NCI-H345 treated with DMSO at 0.1 percent for 48 hours (cell line): ENCODE data around the gene ENDOD1.
A peak's percentile ranks its signal among the peaks of the same experiment; 100 is the strongest.

Experiments used
- DNase-seq: peaks from one replicate; lab custom pipeline; 2025; ENCODE audit not compliant: unreplicated experiment; lab: John Stamatoyannopoulos, UW

The ENDOD1 gene

DNA sequence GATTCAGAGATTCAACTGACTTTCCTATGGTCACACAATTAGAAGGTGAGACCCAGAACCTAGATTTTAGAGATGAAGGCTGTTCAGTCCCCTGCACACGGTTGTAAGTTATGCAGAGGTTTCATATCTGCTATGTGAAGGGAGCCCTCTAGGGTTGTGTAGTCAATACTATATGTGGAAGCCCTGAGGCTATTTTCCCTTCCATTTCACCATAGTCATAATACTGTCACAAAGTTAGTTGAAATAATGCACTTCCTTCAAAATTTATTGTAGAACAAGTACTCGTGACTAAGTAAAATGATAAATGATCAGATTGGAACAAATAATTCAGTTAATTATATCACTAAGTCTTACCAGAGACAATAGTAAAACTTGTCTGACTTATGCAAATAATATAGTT, 48.8 kb downstream of the ENDOD1 start:
- DNase-seq, result no peak

DNA sequence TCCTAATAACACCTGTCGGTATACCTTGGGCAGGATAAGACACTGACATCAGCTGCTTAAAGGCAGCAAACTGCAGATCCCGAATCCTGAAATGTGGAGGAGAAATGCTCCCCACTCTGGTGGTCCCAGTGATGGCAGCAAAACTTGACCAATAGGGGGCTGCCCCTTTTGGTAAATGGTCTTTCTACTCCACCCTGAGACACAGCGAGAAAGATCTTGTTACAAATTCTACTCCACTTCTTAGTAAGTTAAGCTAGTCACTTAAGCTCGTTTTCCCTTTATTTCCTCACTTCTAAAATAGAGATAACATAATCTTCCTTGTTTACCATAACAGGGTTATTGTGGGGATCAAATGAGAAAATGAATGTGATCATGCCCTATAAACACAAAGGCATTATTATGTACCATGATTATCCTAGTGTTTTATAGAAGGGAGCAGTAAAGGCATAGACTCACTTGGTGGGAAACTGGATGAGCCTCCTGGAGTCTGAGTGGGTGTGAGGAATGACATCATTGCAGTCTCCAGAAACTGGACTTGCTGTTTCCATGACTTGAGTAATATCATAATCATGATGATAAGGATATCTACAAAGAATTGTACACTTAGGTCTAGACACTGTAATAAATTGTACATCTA, 50.9 kb downstream of the ENDOD1 start:
- DNase-seq, result no peak

DNA sequence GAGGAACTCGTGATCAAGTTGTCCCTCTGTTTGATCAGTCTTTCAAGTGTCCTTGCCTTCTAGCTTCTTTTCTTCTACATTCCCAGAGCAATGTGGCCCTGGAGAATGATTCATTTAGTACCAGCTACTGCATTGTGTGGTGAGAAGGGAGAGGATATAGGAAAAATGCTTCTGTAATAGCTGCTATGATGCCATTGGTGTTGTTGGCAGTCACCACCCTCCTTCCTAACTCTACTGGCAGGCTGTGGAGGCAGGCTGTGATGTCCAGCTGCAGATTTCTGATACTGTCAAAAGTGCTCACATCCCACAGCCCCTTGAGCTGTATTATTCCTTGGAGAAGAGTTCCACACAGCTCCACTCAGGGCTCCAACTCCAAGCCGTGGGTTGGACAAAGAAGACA, 52.8 kb downstream of the ENDOD1 start:
- no peak for DNase-seq

DNA sequence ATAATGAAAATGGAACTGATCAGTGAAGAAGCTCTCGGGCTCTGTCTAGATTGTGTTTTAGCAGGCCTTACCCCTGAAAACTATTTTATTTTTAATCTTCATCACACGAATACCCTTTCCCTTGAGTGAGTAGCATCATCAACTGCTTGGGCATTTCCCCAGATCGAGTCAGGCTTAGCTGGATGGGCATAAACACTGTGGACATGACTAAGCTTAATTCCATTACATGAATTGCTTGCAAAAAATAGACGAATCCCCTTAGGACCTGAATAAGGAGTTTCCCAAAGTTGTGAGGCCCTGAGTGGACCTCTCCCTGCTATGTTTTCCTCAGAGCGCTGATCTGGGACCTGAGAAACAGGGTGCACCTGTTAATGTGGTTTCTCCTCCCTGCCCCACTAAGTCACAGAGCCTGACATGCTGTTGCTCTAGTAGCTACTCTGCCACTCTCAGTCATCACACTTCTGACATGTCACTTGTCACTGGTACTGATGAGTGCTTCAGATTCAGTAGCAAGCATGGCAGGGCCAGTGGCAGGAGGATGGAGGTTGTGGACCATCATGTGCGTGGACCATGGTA, 53.5 kb downstream of the ENDOD1 start:
- no peak for DNase-seq

DNA sequence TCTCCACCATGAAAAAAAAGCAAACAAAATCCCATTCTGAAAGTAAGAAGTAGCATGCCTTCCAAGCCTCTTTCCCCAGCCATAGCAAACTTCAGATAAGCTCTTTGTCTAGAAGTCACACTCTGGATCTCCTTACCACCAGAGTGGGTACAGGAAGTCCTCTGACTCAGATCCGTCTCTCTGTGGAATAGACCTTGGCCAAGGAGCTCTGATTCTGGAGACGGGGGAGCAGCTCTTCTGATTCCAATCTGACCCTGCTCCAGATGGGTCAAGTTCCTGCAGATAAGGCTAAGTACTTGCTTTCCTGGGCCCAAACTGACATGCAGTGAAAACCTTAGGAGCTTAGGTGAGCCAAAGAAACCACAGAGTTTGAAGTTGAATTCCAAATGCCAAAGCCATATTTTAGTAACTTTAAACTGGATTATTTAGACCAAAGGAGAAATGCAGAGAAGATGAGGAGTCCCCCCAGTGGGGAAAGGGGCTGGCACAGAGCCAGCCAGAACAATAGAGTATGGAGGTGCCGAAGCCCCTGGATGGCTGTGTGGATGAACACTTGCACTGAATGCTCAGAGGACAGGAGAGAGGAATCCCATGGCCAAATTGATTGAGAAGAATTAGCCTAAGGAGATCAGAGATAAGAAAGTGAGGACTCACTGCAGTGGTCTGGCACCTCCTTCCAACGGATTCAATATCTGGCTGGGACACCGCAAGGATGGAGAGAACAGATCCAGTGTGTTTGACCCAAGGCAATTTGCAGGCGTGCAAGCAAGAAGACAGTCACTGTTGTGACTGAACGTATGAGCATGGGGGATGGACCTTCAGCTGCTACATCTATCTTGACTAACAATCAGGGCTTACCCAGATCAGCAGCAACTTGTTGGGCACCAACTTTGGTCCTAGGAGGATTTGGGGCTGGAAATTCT, 54.9 kb downstream of the ENDOD1 start:
- no peak for DNase-seq

DNA sequence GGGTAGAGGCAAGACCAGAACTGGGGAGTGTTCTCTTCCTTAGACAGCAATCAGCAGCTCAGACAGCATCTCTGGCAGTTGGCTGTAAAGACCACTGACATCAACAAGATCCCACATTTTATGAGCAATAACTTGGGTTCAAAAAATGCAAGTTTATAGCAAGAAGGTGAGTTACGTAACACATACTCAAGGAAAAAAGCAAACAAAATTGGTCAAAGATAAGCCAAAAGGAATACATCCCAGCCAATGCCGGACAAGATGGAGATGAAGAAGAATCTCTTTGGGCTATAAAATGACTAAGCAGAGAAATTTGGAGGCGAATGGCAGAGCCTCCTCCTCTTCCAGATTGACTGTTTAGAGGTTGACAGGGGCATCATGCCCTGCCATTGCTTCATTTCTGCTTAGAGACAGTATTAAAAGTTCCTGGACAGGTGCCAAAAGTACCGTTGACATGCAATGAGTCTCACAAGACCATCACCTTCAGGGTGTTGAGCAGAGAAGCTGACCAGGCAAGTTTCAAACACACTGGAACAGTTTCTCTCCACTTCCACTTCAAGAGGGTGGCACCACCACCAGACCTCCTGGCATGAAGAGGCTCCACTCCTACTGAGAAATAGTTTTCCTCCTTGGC, 55.9 kb downstream of the ENDOD1 start:
- DNase-seq, result no peak

DNA sequence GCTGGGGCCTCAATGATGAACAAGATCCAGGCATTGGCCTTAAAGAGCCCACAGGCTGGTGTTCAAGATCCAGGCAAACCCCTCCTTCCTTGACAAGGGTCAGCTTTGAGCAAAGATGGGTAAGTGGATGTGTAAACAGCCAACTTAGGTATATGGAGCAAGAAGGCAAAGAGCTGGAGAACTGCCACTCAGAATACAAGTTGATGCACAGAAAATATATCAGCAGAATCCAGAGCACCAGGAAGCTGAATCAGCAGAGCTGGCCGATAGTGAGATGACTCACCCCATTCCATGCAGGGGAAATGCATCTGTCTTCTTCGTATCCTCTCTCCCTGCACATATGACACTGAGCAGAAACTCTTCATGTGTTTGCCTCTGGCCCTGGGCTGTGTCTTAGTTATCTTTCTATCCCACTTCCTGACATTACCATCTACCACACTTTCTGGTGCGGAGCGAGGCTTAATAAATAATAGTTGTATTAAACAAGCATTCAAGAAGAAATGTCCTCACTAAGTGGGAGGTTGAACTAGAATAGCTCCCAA, 57.8 kb downstream of the ENDOD1 start:
- no peak for DNase-seq

DNA sequence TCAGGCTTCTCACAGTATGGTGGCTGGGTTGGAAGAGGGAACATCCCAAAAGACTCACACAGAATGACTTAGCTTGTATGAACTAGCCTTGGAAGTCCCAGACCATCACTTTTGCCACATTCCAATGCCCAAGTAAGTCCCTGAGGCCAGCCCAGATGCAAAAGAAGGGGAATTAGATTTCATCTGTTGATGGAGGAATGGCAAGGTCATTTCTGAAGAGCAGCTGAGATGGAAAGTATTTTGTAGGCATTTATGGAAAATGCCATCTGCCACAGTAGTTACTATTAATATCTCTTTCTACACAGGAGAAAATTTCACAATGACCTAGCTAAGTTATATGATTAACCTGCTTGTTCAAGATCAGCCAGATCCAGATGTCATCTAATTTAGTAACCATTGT, 58.8 kb downstream of the ENDOD1 start:
- no peak for DNase-seq

DNA sequence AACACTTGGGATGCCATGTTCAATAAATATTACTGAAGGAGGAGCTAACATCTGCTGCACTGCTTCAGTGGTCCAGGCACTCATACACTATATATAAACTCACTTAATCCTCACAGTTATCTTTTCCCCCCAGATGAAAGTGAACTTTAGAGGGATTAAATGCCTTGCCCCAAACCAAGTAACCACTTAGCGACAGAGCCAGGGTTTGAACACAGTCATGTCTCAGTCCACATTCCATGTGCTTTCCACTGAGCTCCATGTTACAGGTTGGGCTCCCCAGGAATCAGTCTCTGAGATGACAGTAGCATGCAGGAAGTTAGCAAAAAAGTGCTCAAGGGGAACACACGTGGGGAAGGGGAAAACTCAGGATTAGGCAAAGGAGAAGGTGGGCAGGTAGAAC, 59.3 kb downstream of the ENDOD1 start:
- DNase-seq, result no peak

DNA sequence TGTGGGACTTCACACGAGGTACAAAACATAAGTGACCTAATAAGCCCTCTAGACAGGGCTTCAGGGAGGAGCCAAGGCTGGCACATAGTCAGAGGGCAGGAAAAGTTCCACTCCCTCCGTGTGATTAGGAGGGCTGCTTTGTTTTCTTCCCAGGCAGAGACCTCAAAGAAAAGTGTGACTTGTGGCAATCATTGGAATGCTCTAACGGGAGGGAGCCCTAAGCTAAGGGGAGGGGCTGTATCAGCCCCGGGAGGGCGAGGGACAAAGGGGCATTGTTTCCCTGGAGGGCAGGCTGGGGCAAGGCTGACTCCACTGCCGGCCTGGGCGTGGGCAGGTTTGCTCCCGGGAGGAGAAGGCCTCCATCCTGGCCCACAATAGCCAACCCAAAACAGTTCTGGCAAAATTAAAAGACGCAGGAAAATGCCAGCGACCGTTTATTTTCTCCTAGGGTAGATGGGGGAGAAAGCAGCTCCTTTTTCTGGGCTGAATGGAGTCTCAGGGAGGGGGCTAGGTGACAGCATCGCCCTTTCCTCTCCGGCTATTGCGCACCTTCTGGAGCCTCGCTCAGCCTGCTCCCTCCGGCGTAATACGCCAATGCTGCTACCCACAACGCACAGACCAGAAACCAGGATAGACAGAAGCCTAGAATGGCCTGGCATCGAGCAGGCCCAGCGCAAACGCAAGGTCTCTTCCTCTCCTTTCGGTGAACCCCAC, 60.2 kb downstream of the ENDOD1 start:
- DNase-seq, result no peak

DNA sequence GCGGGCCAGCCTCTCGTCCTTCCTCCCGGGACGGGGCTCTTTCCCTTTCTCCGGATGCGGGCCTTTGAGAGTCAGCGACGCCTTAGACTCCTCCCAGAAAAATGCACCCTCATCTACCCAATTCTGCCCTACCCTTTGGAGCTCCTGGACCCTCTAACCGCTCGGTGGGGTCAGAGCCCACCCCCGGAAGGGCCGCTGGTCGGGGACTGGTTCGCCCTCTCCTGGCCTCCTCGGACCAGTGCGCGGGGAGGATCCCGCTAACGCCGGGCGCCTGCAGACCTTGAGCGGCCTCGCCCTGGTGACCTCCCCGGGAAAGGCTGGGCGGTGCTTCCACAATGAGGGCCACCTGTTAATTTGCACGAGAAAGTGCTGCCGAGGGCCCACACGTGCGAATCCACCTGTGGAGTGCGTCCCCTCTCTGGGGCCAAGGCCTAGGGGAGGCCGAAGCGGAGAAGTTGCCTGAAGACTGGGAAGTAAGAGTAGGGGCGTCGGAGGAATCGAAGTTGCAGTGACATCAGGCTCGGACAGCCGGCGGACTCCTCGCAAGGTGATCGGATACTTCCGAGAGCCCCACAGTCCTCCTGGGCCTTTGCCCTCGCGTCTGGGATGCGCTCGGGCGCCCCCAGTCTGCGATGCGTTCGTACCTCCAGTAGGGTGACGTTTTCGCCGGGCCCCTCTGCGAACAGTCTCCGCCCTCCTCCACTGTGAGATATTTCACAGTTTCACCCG, 61.5 kb downstream of the ENDOD1 start:
- DNase-seq, result peak; percentile 67

DNA sequence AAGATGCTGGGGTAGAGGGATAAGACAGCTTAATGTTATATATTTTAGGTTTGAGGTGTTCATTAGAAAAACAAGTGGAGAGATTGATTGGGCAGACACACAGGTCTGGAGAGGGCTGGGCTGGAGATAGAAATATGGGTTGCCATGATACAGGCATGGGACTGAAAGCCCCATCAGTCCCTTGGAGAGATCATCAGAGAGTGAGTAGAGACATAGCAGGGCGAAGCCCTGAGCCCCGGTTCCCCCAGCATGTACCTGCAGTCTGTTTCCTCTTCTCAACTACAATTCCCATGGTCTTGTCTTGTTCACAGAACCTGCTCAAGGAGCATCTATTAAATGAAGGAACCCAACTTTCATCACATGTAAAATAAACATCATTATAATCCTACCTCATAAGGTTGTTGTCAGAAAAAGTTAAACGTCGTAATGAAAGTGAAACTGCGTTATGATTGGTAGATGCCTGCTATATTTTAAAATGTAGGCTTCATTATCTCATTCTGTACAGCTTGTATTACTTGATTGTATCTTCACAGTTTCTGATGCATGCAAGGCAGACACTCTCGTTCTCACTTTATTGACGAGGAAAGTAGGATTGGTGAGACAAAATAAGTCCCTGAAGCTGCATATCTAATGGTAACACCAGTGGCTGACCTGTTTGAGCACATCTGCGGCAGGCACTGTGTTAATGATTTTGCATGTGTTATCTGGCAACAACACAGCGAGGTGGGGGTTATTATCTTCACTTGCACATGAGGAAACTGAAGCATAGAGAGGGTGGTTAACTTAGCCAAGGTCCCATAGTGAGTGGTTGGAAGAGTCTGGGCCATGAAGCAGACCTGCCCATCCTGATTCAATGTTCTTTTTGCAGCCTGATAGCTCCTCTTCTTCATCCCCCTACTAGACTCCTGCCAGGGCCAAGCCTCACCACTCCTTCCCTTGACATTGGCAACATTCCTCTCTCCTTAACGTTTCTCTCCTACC, 63.5 kb downstream of the ENDOD1 start:
- DNase-seq, result no peak

DNA sequence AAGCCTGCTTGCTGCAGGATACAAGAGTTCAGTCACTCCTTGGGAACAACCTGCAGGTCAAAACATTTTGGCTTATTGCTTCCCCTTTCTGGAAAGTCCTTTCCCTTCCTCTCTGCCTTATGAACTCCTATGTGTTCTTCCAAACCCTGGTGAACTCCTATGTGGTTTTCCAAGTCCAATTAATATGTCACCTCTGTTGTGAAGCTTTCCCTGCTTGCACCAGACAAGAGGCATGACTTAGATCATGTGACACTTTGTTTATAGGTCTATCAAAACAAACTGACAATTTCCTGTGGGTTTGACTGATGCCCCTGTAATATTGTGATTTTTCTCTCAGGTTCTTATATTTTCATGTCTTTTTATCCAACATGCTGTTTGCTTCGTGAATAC, 64.2 kb downstream of the ENDOD1 start:
- DNase-seq, result no peak

DNA sequence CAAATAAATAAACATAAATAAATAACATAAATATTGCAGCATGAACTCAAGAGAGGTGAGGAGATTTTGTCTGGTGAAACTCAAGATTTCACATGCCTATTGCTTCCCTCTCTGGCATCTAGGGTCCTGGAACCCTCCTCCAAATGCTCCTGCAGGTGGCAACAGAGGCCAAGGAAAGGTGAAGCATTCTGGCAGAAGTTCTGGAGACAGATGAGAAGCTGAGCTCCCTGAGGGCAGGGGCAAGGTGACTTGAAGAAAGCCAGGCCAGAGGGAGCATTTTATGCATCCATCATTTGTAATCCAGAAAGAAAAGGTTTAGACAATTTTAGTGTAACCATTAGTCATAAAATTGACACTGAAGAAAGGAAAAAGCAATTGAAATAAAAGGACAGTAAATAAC, 64.9 kb downstream of the ENDOD1 start:
- peak; percentile 32 for DNase-seq

DNA sequence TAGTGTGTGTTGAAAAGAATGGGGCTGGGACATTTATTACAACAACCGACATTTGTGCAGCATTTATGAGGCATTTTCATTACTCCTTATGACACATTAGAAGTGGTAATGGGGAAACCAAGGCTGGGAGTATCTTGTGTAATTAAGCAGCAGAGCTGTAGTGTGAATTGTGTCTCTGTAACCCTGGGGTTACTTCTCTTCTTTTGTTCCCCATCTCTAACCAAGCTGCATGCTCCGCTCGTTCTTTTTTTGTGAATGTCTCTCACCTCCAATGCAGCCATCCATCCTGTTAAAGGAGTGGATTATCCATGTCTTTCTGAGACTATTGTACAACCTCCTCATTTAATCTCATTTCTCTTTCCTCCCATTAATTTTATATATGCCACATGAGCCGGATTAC, 65.7 kb downstream of the ENDOD1 start:
- no peak for DNase-seq

DNA sequence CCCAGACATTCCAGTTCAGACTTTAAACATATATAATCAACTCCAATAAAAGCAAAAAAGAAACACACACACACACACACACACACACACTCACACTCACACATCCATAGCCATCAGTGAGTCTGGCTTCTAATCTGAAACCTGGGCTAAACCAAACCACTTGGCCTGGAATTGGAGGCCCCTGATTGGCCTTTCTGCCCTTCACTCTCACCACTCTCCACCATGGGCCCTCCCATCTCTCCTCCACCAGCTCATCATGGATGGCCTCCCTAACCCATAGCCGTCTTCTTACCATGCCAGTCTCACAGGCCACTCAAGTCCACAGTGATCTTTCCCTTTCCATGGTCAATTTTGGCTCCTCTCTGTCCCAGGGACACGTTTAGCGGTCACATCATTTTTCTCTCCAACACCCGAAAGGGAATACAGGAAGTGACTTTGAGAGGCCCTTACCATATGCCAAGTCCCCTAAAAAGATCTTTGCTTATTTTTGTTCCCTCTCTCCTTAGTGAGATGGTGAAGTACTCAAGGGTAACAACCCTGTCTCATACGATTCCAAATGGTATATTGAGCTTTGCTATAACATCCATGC, 66.6 kb downstream of the ENDOD1 start:
- DNase-seq, result no peak

DNA sequence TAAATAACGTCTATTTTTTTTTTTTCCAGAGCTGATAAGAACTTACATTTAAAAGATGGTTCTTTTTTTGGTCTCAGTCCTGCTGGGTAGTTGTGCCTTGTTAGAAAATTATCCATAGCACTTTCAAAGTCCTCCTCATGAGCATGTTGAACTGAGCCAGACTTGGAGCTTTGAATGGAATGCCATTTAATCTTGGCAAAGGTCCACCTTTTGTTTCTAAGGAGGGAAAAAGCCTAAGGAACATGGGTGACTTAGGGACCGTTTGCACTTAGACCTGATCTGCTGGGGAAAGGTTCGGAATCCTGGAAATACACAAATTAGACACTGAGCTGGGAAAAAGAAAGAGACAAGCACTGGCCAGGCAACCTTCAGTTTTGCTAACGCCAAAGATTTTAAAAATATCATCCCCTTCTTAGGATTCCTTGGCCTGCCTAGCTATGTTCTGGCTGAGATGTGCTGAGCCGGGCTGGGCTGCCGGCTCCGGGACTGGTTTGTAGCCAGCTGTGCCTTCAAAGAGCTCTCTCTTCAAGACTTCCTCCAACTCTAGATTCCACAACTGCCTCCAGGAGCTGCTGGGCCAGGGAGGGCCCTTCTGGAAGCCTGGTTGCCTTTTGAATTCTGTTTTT, 67.4 kb downstream of the ENDOD1 start:
- no peak for DNase-seq

DNA sequence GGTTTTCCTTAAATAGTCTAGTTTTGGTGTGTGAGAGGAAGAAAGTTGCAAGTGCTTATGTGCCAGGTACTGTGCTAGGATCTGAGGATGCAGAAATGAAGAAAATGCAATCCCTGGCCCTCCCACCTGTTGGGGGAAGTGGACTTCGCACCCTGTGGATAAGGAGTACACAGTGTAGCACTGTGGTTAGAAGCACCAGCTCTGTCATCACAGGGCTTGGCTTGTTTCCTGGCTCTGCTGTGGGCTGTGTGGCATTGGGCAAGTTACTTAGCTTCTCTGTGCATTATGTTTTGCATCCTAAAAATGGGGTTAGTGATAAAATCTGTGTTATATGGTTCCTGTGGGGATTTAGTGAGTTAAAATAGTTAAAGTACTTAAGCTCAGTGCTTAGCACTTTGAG, 68.2 kb downstream of the ENDOD1 start:
- DNase-seq, result no peak
